Measurements from ENCODE around the gene LDLRAD3.

- TF ChIP-seq CTCF (IDR thresholded peaks at IDR 0.05; ENCODE audit: low read depth, low read length), result no peak
- TF ChIP-seq EZH2phosphoT487 (IDR thresholded peaks at IDR 0.05; ENCODE audit: low read depth), result no peak
These were observed 43.1 kb downstream of the LDLRAD3 start for GRCh38 chr11:35986947-35987346.
